NB4 (cell line): ENCODE measurements around the gene MAN2B2.

Source experiments
- CTCF ChIP-seq: IDR thresholded peaks from one replicate; pipeline ENCODE4 v1.5.1; 2012; ENCODE audit warnings: low read depth, low read length
- MAX ChIP-seq: IDR thresholded peaks from 2 replicates; pipeline ENCODE4 v1.6.1; 2011; ENCODE audit warnings: low read depth, low read length
- MYC ChIP-seq: IDR thresholded peaks from 2 replicates; pipeline ENCODE4 v1.6.1; 2011; ENCODE audit warnings: low read depth, low read length
- POLR2A ChIP-seq: IDR thresholded peaks from 2 replicates; pipeline ENCODE4 v1.6.1; 2011; ENCODE audit warnings: mild to moderate bottlenecking; ENCODE audit not compliant: insufficient read length; ENCODE audit errors: extremely low read depth

- no peak for TF ChIP-seq CTCF
- no peak for TF ChIP-seq MAX
- no peak for TF ChIP-seq POLR2A
- no peak for TF ChIP-seq MYC
These were observed 40.9 kb upstream of the MAN2B2 start for GRCh38 chr4:6534050-6534449.
